Measurements from ENCODE around the gene DNAH2.
A peak's percentile ranks its signal among the peaks of the same experiment; 100 is the strongest.

Gene DNAH2

DNA sequence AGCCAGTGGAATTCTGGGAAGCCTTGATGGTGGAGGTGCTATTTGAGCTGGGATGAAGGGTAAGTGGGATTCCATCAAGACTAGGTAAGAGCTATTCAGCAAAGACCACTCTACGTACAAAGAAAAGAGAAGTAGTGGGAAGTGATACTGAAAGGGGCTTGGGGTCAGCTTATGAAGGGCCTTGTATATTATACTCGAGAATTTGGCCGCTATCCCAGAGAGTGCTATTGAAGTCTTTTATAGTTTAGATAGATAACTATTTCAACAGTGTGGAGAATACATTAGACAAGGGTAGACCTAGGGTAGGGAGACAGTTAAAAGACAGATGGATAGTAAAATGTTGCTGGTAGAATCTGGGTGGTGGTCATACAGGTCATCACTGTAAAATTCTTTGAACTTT lies 10.3 kb downstream of the DNAH2 start:
- no peak for DNase-seq

DNA sequence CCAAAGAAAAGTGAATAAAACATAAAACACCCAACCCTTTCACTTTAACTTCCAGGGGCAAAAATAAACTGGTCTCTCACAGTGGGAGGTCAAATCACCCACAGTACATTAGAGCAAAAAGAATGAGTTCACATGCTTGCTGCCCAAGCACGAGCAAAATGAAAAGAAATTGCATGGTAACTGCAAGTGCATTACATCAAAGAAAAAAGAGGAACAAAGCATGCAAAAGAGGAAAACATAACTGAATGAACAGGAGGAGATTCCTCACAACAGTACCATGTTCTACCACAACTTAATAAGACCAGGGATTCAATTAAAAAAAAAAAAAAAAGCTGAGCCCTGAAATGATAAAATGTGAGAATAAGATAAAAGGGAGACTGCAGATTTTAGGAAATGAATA lies 12.3 kb downstream of the DNAH2 start:
- no peak for DNase-seq

GRCh38 chr17:7732981-7733539 lies 15.5 kb downstream of the DNAH2 start:
- no peak for DNase-seq

DNA sequence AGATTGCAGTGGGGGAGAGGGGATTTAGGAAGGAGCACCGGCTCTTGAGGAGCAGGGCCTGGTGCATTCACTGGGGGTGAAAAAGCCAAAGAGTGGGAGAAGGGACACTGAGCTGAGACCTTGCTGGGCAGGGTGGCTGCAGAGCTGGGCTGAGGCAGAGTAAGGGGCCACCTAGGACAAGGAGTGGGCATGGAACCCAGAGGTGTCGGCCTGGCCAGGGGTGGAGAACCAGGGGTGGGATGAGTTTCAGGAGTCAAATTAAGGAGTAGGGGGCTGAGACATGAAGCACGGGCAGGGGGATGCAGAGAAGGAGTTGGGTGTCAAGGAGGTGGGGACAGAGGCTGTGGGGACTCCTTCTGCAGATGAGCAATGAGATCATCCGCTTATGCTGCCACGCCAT lies 20.1 kb downstream of the DNAH2 start:
- DNase-seq: no peak

DNA sequence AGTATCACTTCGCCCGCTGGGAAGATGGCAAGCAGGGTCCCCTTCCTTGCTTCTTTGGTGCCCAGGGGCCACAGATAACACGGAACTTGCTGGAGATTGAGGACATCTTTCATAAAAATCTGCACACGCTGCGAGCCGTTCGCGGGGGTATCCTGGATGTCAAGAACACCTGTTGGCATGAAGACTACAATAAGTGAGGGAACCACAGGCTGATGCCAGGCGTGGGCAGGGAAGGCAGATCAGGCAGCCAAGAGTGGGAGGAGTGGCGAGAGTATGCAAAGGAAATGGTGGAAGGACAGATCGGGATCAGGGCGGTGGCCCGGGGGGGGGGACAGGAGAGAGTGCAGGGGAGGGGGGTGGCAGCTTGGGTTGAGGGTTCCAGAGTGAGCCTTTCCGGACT lies 22.2 kb downstream of the DNAH2 start:
- DNase-seq: no peak

DNA sequence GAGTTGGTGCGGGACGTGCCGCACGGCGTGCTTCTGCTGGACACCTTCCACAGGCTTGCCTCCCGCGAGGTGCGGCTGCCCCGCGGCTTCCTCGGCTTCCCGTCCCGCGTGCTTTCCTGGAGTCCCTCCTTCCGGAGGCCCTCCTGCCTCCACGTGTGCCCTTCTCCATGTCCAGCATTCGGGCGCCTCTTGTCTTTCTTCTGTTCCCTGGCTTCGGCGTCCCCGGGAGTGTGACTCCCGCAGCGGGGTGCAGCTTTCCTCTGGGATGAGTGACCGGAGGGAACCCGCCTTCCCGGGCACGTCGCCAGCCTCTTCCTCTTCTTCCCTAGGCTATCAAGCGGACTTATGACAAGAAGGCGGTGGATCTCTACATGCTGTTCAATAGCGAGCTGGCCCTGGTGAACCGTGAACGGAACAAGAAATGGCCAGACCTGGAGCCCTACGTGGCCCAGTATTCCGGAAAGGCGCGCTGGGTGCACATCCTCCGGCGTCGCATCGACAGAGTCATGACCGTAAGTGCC lies 23.0 kb downstream of the DNAH2 start:
- DNase-seq: no peak

DNA sequence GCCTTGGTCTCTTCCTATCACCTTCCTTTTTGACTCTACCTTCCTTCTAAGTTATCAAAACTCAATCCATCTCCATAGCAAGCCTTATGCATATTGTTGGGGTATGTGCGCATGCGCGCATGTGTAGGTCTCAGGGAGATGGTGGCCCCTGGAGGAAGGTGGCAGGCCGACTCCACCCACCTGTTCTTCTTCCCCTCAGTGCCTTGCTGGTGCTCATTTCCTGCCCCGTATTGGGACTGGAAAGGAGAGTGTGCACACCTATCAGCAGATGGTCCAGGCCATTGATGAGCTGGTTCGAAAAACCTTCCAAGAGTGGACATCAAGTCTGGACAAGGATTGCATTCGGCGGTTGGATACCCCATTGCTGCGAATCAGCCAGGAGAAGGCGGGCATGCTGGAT lies 25.2 kb downstream of the DNAH2 start:
- DNase-seq: no peak

GRCh38 chr17:7744416-7744815 lies 26.9 kb downstream of the DNAH2 start:
- DNase-seq: no peak

- DNase-seq: peak; percentile 75
These were observed 28.4 kb downstream of the DNAH2 start for GRCh38 chr17:7745748-7746470.

- DNase-seq: peak; percentile 78
These were observed 30.1 kb downstream of the DNAH2 start for GRCh38 chr17:7747635-7748071.

GRCh38 chr17:7748076-7748775 lies 30.7 kb downstream of the DNAH2 start:
- DNase-seq: peak; percentile 38

- peak; percentile 94 for DNase-seq
These were observed 32.8 kb downstream of the DNAH2 start for GRCh38 chr17:7750321-7750821.

DNA sequence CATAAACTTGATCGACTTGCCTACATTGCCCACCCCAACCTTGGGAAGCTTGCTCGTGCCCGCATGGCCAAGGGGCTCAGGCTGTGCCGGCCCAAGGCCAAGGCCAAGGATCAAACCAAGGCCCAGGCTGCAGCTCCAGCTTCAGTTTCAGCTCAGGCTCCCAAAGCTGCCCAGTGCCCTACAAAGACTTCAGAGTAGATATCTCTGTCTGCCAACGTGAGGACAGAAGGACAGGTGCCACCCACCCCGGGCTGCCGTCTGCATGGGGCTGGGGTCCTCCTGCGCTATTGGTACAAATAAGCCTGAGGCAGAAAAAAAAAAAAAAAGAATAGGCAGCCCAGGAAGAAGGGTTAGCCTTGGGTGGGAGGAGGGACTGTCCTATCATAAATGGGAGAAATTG lies 37.1 kb downstream of the DNAH2 start:
- DNase-seq: no peak

DNA sequence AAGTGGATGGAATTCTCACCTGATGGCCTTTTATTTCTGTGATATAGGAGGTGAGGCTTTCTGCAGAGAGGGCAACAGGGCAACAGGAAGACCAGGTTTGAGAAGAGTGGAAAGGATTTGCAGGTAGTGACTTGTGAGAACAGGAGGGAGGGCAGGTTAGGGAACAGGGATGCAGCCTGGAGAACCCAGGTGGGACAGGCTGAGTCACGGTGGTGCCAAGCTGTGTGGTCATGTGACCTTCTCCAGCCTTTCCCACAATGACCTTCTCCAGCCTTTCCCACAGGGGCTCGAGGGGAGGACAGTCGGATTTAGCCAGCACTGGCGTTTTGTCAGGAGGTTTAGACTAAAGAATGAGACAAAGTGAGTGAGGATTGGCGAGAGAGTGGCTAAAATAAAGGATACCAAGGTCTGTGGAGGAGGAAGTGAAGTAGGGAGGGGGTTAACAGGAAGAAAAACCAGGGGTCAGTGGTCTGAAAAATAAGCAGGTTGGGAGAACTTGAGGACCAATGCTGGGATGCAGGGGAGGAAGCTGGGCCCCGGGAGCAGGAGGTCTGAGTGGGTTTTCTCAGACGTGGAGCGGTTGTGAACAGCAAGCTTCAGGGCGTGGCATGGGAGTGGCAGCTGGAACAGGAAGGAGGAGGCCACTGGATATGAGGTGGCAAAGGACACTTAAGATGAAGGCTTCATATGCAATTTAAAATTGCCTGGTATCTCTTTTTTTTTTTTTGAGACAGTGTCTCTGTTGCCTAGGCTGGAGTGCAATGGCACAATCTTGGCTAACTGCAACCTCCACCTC lies 37.7 kb downstream of the DNAH2 start:
- no peak for DNase-seq

DNA sequence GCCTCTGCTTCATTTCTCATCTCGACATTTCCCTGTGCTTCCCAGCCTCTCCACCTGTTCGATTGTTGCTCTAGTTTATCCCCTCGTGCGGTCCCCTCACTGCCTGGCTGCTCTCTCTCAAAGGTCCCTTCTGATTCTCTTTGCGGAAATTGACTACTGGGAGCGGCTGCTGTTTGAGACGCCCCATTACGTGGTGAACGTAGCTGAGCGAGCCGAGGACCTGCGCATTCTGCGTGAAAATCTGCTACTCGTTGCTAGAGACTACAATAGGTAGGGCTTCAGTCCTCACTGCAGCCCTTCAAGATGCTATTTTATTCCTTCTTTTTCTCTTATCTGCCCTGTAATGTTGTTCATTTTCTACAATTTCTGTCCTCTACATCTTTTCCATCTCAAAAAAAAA lies 39.4 kb downstream of the DNAH2 start:
- no peak for DNase-seq

DNA sequence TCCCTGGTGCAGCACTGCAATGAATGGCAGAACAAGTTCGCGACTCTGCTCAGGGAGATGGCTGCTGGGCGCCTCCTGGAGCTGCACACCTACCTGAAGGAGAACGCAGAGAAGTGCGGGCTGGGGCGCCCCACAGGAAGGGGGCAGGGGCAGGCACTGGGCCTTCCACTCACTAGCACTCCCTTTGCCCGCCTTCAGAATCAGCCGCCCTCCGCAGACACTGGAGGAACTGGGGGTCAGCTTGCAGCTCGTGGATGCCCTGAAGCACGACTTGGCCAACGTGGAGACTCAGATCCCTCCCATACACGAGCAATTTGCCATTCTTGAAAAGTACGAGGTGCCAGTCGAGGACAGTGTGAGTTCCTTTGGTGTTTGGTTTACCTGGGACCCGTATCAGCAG lies 46.4 kb downstream of the DNAH2 start:
- no peak for DNase-seq

GRCh38 chr17:7767004-7767403 lies 49.5 kb downstream of the DNAH2 start:
- DNase-seq: no peak

GRCh38 chr17:7767405-7768021 lies 50.0 kb downstream of the DNAH2 start:
- DNase-seq: no peak

- DNase-seq: no peak
These were observed 52.3 kb downstream of the DNAH2 start for GRCh38 chr17:7769854-7770253.

- DNase-seq: peak; percentile 39
These were observed 56.5 kb downstream of the DNAH2 start for GRCh38 chr17:7774055-7774521.

- DNase-seq: no peak
These were observed 57.5 kb downstream of the DNAH2 start for GRCh38 chr17:7775051-7775450.

DNA sequence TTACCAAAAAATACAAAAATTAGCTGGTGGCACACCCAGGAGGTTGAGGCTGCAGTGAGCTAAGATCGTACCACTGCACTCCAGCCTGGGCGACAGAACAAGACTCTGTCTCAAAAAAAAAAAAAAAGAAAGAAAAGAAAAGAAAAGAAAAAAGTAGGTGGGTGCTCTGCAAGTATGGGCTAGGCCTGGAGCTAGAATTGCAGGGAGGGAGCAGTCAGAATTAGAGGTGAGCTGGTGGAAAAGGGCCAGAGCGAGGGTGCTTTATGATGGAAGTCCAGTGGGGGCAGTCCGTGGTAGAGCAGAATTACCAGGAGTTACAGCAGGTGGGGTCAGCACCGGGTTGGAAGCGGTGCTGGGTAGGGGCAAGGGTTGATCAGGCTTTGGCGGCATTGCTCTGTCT lies 59.5 kb downstream of the DNAH2 start:
- no peak for DNase-seq
